OCI-LY3 (cell line): ENCODE data around the gene ARHGAP15.

ENCODE experiments used
- EZH2phosphoT487 ChIP-seq: fragments of 200-600 bp; shearing (Covaris generic); IDR thresholded peaks from 2 replicates; pipeline ENCODE4 v1.6.1; 2018; ENCODE audit warnings: antibody characterized with exemption, mixed run types, low read depth
- TF ChIP-seq, protein P1 (sequence below): fragments of 200-600, 300-600 bp; sonication (generic); IDR thresholded peaks from 2 replicates; pipeline ENCODE4 v1.5.1; 2014; ENCODE audit warnings: antibody characterized with exemption, low read length, low read depth

GRCh38 chr2:143674051-143674450 lies 544.8 kb downstream of the ARHGAP15 start:
- TF ChIP-seq, protein P1, sequence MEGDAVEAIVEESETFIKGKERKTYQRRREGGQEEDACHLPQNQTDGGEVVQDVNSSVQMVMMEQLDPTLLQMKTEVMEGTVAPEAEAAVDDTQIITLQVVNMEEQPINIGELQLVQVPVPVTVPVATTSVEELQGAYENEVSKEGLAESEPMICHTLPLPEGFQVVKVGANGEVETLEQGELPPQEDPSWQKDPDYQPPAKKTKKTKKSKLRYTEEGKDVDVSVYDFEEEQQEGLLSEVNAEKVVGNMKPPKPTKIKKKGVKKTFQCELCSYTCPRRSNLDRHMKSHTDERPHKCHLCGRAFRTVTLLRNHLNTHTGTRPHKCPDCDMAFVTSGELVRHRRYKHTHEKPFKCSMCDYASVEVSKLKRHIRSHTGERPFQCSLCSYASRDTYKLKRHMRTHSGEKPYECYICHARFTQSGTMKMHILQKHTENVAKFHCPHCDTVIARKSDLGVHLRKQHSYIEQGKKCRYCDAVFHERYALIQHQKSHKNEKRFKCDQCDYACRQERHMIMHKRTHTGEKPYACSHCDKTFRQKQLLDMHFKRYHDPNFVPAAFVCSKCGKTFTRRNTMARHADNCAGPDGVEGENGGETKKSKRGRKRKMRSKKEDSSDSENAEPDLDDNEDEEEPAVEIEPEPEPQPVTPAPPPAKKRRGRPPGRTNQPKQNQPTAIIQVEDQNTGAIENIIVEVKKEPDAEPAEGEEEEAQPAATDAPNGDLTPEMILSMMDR = no peak
- TF ChIP-seq EZH2phosphoT487 = no peak
